ENCODE measurements around the gene ZNF646. TPM values are rescaled to one million over a fixed set of nuclear protein-coding genes. Genes with fewer than 3 reads are reported as not detected.

Gene ZNF646, protein sequence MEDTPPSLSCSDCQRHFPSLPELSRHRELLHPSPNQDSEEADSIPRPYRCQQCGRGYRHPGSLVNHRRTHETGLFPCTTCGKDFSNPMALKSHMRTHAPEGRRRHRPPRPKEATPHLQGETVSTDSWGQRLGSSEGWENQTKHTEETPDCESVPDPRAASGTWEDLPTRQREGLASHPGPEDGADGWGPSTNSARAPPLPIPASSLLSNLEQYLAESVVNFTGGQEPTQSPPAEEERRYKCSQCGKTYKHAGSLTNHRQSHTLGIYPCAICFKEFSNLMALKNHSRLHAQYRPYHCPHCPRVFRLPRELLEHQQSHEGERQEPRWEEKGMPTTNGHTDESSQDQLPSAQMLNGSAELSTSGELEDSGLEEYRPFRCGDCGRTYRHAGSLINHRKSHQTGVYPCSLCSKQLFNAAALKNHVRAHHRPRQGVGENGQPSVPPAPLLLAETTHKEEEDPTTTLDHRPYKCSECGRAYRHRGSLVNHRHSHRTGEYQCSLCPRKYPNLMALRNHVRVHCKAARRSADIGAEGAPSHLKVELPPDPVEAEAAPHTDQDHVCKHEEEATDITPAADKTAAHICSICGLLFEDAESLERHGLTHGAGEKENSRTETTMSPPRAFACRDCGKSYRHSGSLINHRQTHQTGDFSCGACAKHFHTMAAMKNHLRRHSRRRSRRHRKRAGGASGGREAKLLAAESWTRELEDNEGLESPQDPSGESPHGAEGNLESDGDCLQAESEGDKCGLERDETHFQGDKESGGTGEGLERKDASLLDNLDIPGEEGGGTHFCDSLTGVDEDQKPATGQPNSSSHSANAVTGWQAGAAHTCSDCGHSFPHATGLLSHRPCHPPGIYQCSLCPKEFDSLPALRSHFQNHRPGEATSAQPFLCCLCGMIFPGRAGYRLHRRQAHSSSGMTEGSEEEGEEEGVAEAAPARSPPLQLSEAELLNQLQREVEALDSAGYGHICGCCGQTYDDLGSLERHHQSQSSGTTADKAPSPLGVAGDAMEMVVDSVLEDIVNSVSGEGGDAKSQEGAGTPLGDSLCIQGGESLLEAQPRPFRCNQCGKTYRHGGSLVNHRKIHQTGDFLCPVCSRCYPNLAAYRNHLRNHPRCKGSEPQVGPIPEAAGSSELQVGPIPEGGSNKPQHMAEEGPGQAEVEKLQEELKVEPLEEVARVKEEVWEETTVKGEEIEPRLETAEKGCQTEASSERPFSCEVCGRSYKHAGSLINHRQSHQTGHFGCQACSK (N-terminal part only)
- total RNA-seq: 9.4 TPM
- polyA plus RNA-seq: 11.5 TPM

GRCh38 chr16:31073970-31074813, at the start of gene ZNF646, which contains the start of gene ZNF668:
Gene ZNF646 (plus strand): TSS chr16:31074422. CDS start chr16:31076325, 1,903 bp downstream.
Gene ZNF668 (minus strand): TSS chr16:31074240. CDS start chr16:31064459, 9,781 bp downstream.
- peaks cover 3% of the 10 kb centered on the region for H3K36me3 ChIP-seq (ENCODE audit: insufficient read depth)
- peak; percentile 99 for DNase-seq (ENCODE audit: extremely low spot score)
- H3K4me3 ChIP-seq (ENCODE audit: low read depth, low read length): peak within 1 kb of the TSS; percentile 92
- H3K4me1 ChIP-seq (ENCODE audit: insufficient read depth): no peaks in the 10 kb centered on the region
- H3K27ac ChIP-seq (ENCODE audit: low read depth): peak within 1 kb of the TSS; percentile 90
- under 1% methylated on average over 48 of the region's 48 CpGs for WGBS

DNA sequence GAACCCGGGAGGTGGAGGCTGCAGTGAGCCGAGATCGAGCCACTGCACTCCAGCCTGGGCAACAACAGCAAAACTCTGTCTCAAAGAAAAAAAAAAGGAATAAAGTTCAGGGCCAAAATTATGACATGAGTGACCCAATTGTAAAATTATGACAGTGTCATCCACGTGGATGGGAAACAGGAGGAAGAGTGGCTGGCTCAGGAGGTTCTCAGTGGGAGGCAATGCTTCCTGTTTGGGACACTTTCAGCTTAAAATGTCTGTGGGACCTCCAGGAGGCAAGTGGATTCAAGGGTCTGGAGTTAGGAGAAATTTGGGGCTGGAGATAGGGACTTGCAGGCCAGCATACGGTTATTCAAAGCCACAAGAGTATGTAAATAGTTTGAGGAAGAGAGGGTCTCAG, 48.9 kb upstream of the ZNF646 start:
- H3K4me1 ChIP-seq (ENCODE audit: insufficient read depth): no peaks in the 10 kb centered on the region
- H3K4me3 ChIP-seq (ENCODE audit: low read depth, low read length): no peak overlapping the region
- 79% methylated on average over 5 of the region's 5 CpGs for WGBS
- no peak overlapping the region for H3K27ac ChIP-seq (ENCODE audit: low read depth)
- no peak for DNase-seq (ENCODE audit: extremely low spot score)
- no peaks in the 10 kb centered on the region for H3K36me3 ChIP-seq (ENCODE audit: insufficient read depth)

DNA sequence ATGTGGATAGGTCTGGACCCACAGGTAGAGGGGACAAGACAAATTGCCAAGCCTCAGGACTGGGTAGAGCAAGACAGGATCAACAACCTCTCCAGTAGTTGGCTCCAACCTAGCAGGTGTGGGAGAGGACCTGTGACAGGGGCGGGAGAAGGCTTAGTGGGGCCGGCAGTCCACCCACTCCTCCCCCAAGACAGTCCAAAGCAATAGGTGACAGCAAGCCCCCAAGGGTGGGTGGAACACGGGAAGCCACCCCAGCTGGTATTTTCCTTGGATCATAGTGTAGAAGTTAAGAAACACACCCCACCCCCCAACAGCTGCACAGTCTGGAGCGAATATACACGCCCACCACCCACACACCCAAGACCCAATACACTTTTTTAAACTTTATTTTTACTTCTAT, 45.0 kb upstream of the ZNF646 start:
- WGBS: 77% methylated on average over 5 of the region's 5 CpGs
- no peaks in the 10 kb centered on the region for H3K4me1 ChIP-seq (ENCODE audit: insufficient read depth)
- no peaks in the 10 kb centered on the region for H3K36me3 ChIP-seq (ENCODE audit: insufficient read depth)
- no peak overlapping the region for H3K4me3 ChIP-seq (ENCODE audit: low read depth, low read length)
- no peak overlapping the region for H3K27ac ChIP-seq (ENCODE audit: low read depth)
- DNase-seq (ENCODE audit: extremely low spot score): no peak

- no peak overlapping the region for H3K27ac ChIP-seq (ENCODE audit: low read depth)
Measured at GRCh38 chr16:31031276-31031675, 42.9 kb upstream of the ZNF646 start.

GRCh38 chr16:31032736-31033708, 41.2 kb upstream of the ZNF646 start, which contains the start of gene STX4:
Gene STX4 (plus strand): TSS chr16:31033558. CDS start chr16:31033806, 248 bp downstream.
- Histone ChIP-seq H3K36me3 (ENCODE audit: insufficient read depth) (no peaks in the 10 kb centered on the region), H3K27ac (ENCODE audit: low read depth) (peak within 1 kb of the TSS; percentile 88), H3K4me1 (ENCODE audit: insufficient read depth) (no peaks in the 10 kb centered on the region), H3K4me3 (ENCODE audit: low read depth, low read length) (peak within 1 kb of the TSS; percentile 90)
- peak; percentile 96 for DNase-seq (ENCODE audit: extremely low spot score)
- under 1% methylated on average over 75 of the region's 75 CpGs for WGBS

More at GRCh38 chr16:31031276-31031675, 42.9 kb upstream of the ZNF646 start:
- H3K36me3 ChIP-seq (ENCODE audit: insufficient read depth): no peaks in the 10 kb centered on the region
- DNase-seq (ENCODE audit: extremely low spot score): no peak
- H3K4me3 ChIP-seq (ENCODE audit: low read depth, low read length): no peak overlapping the region
- WGBS: 79% methylated on average over 4 of the region's 4 CpGs
- no peaks in the 10 kb centered on the region for H3K4me1 ChIP-seq (ENCODE audit: insufficient read depth)

DNA sequence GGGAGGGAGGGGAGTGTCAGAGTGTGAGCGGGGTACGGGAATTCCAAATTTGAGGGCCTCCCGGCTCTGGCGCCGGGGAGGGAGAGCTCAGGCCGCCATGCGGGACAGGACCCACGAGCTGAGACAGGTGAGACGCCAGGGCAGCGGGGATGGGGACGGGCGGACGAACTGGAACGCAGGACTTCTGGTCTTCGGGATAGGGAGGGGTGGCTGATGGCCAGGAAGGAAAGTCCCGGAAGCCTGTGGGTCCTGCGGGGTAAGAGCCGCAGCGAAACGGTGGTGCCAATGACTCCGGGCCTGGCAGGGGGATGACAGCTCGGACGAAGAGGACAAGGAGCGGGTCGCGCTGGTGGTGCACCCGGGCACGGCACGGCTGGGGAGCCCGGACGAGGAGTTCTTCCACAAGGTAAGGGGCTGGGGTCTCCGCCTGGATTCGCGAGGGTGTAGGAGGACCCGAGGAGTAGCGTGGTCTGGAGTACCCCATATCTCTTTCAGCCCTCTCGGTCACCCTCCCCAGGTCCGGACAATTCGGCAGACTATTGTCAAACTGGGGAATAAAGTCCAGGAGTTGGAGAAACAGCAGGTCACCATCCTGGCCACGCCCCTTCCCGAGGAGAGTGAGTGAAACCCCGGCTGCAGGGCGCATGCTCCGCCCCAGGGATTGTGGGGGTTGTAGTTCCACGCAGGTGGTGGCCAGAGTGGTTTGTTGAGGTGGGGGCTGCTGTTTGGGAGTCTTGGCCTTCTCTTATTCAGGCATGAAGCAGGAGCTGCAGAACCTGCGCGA, 40.3 kb upstream of the ZNF646 start:
- no peaks in the 10 kb centered on the region for H3K36me3 ChIP-seq (ENCODE audit: insufficient read depth)
- H3K4me1 ChIP-seq (ENCODE audit: insufficient read depth): no peaks in the 10 kb centered on the region
- under 1% methylated on average over 47 of the region's 47 CpGs for WGBS
- DNase-seq (ENCODE audit: extremely low spot score): peak; percentile 57
- H3K4me3 ChIP-seq (ENCODE audit: low read depth, low read length): peak overlapping the region; percentile 90
- peak overlapping the region; percentile 75 for H3K27ac ChIP-seq (ENCODE audit: low read depth)

DNA sequence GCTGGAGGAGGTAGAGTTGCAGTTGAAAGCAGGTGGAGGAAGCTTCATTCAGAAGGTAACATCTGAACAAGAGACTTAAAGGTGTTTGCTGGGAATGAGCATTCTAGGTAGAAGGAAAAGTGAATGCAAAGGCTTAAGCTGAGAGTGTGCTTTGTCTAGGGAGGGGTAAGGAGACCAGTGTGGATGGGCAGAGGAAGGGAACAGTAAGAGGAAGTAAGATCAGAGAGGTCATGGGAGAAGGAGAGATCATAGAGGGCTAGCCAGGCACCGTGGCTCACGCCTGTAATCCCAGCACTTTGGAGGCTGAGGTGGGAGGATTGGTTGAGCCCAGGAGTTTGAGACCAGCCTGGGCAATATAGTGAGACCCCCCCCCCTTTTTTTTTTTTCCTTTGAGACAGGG, 37.5 kb upstream of the ZNF646 start:
- 61% methylated on average over 2 of the region's 2 CpGs for WGBS
- Histone ChIP-seq H3K4me3 (ENCODE audit: low read depth, low read length) (no peak overlapping the region), H3K36me3 (ENCODE audit: insufficient read depth) (no peaks in the 10 kb centered on the region), H3K27ac (ENCODE audit: low read depth) (no peak overlapping the region), H3K4me1 (ENCODE audit: insufficient read depth) (no peaks in the 10 kb centered on the region)
- no peak for DNase-seq (ENCODE audit: extremely low spot score)

- no peak overlapping the region for H3K4me3 ChIP-seq (ENCODE audit: low read depth, low read length)
- DNase-seq (ENCODE audit: extremely low spot score): no peak
- no peaks in the 10 kb centered on the region for H3K4me1 ChIP-seq (ENCODE audit: insufficient read depth)
- H3K36me3 ChIP-seq (ENCODE audit: insufficient read depth): no peaks in the 10 kb centered on the region
- H3K27ac ChIP-seq (ENCODE audit: low read depth): no peak overlapping the region
- WGBS: 95% methylated on average over 2 of the region's 2 CpGs
Measured at GRCh38 chr16:31038993-31039392, 35.2 kb upstream of the ZNF646 start.

GRCh38 chr16:31042866-31043265, 31.4 kb upstream of the ZNF646 start:
- H3K27ac ChIP-seq (ENCODE audit: low read depth): no peak overlapping the region
- H3K4me3 ChIP-seq (ENCODE audit: low read depth, low read length): no peak overlapping the region
- H3K4me1 ChIP-seq (ENCODE audit: insufficient read depth): no peaks in the 10 kb centered on the region
- no peak for DNase-seq (ENCODE audit: extremely low spot score)
- H3K36me3 ChIP-seq (ENCODE audit: insufficient read depth): no peaks in the 10 kb centered on the region
- WGBS: 88% methylated on average over 10 of the region's 10 CpGs

DNA sequence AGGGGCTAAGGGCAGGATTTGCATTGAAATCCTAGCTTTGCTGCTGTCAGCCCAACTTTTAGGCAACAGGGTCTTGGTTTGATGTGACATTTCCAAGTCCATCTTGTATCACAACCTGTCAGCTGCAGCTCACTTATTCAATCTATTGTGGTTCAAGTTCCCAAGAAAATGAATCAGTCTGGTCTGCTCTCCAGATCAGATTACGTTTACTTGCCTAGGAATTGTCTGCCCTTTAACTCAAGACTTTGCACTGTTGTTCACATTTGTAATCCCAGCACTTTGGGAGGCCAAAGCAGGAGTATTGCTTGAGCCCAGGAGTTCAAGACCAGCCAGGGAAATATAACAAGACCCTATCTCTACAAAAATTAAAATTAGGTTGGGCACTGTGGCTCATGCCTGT, 30.9 kb upstream of the ZNF646 start:
- no peak overlapping the region for H3K4me3 ChIP-seq (ENCODE audit: low read depth, low read length)
- H3K27ac ChIP-seq (ENCODE audit: low read depth): no peak overlapping the region
- H3K36me3 ChIP-seq (ENCODE audit: insufficient read depth): no peaks in the 10 kb centered on the region
- no peaks in the 10 kb centered on the region for H3K4me1 ChIP-seq (ENCODE audit: insufficient read depth)
- 93% methylated on average over 1 of the region's 1 CpG for WGBS
- no peak for DNase-seq (ENCODE audit: extremely low spot score)

- 90% methylated on average over 4 of the region's 4 CpGs for WGBS
- no peaks in the 10 kb centered on the region for H3K4me1 ChIP-seq (ENCODE audit: insufficient read depth)
- DNase-seq (ENCODE audit: extremely low spot score): no peak
- no peaks in the 10 kb centered on the region for H3K36me3 ChIP-seq (ENCODE audit: insufficient read depth)
- no peak overlapping the region for H3K4me3 ChIP-seq (ENCODE audit: low read depth, low read length)
- no peak overlapping the region for H3K27ac ChIP-seq (ENCODE audit: low read depth)
Measured at GRCh38 chr16:31043898-31044481, 30.2 kb upstream of the ZNF646 start.
